ENCODE results near the gene ABCC11. TPM values are rescaled to one million over a fixed set of nuclear protein-coding genes. Genes with fewer than 3 reads are reported as not detected.

The ABCC11 gene
- polyA plus RNA-seq, 5 donors: 0.17 to 0.30 (median 0.23) TPM

GRCh38 chr16:48164907-48165715 is 82.2 kb downstream of the ABCC11 start:
- peak; percentile 46 to 50 for DNase-seq

DNA sequence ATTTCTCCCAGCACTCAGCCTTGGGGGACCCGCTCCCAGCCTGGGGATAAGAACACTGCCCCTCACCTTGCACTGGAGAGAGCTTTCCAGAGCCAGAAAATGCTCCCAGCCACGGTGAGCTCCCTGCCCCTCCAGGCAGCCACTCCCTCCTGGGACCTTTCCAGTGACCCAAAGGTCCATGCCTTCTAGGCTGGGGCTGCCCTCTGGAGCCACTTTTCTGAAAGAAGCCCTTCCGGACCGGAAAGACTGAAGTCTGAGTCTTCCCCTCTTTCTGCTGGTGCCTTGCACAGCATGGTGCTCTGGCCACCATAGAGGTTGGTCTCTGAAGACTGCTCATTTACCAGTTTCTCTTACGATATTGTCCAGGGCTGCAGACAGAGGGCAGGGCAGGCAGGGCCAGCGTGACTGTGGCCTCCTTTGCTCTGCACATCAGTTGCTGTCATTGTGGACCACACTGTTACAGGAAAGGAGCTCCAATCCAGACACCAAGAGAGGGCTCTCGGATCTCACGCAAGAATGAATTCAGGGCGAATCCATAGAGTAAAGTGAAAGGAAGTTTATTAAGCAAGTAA is 84.4 kb downstream of the ABCC11 start:
- no peak for DNase-seq

GRCh38 chr16:48161906-48162305 is 85.4 kb downstream of the ABCC11 start:
- DNase-seq: no peak

DNA sequence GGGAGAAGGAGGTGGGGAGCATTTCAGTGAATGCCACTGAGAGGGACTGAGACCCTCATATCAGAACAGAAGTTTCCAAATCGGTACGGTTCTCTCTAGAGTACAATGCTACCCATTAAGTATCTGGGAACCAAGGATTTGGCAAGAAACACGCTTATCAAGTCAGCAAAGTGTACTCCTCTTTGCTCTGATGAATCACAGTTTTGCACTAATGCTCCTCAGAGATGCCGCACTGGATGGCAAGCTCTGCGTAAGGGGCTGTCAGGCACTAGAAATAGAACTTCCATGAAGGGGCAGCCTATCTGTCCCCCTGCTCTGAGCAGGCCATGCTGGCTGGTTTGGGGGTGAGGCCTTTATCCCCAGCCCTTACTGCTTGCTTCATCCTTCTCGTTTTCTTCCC is 86.8 kb downstream of the ABCC11 start:
- DNase-seq: no peak

- DNase-seq: no peak
Observed at GRCh38 chr16:48158296-48158695, 89.0 kb downstream of the ABCC11 start.

GRCh38 chr16:48157794-48158193 is 89.5 kb downstream of the ABCC11 start:
- no peak for DNase-seq

- DNase-seq: no peak
Observed at GRCh38 chr16:48157302-48157701, 90.0 kb downstream of the ABCC11 start.

DNA sequence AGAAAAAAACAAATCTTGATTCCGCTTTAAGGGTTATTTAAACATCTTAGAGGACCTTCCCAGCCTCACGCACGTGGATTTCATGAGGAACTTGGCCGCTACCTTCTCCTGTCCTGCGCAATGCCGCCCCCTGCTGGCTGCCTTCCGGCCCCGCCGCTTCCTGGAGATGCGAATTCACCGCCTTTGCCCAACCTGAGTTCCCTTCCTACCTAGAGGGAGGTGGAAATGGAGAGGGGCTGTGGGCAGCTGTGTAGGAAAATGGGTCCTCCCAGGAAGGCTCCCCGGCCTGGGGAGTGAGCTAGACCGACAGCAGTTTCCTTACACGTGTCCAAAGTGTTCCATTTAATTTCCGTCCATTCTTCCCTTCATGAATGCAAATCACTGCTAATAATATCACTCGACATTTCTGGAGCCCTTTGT is 90.5 kb downstream of the ABCC11 start:
- DNase-seq: peak; percentile 58 to 66

DNA sequence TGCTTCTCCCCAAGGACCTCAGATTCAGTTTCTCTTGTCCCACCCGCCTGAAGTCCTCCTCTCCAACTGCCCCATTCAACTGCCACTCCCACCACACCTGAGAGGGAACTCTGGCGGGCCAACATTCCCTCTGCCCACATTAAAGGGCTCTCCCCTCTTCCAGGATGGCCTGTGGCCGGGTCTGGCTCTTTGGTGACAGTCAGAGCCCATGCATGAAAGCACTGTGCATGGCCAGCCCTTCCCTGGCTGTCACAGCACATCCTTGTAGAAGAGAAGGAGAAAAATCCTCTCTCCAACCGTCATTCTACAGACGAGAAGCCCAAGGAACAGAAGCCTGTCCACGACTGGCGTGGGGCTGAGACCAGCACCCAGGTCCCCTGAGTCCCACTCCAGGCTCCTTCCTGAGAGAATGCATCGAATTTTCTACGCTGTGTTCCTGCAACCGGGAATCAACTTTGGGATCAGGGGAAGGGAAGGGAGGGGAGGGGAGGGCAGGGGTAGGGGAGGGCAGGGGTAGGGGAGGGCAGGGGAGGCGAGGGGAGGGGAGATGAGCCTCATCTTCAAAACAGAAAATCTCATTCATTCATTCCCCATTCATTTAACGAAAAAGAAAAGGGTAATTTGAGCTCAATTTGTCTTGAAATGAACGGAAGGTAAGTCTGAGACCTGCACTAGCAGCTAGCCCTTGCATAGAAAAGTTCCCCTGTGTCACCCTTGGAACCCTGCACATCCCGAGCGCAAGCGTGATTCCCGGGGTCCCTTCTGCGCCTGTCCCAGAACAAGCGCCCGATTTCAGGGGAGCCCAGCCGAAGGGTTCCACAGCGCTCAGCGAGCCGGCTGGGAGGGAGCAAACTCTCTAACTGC is 91.2 kb downstream of the ABCC11 start, which contains the start of gene ABCC12:
ABCC12 (minus strand) TSS at position 68 of the 864 bp plus-strand sequence. CDS start 9,569 bp downstream, outside the sequence.
- no peak for DNase-seq

DNA sequence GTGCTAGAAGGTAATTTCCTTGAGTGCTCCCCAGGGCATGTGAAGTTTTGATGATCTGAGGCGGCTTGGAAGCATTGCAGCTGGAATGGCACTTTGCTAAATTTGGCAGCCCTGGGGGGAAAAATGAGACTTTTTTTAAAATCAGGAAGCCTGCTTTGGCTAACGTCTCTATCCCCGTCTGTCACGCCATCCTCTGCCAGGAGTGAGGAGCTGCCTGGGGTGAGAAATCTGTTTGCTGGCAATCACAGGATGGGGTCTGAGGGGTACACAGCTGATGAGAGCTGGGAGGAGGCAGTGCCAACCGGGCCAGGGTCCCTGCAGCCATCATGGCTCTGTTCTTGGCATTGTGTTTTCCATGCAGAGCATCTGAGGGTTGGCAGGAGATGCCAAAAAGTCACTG is 93.6 kb downstream of the ABCC11 start:
- DNase-seq: no peak

DNA sequence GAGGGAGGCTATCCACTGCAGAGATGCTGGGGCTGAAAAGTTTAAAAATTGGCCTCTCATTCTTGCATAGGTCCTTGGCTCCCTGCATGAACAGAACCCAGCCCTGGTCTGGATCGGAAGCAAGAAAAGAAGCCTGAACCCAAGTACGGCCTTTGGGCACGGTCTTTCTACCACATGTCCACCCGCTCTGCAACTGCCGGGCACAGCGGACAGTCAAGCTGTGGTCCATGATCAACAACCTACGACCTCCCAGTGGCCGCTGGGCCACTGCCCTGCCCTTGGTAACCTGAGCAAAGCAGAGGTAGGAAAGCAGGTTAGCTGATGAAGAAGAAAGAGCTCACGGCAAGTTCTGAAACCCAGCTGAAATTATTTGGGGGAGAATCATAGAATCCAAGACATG is 95.1 kb downstream of the ABCC11 start:
- DNase-seq: no peak

DNA sequence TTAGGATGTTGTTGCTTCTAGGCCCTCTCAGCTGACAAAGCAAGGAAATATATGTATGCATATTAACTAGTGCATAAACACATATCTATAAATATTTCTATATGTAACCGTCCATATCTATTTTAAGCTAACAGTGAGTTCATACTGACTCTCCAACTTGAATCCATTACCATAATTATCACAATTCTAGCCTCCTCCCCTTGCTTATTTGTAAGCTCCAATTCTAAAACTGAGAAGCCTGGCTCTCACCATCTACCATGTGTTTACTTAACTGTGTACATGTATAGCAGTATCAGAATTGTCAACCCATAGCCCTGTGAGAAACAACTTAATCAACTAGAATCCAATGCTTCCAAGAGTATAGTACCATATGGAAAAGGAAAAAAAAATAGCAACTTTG is 96.6 kb downstream of the ABCC11 start:
- DNase-seq: no peak

DNA sequence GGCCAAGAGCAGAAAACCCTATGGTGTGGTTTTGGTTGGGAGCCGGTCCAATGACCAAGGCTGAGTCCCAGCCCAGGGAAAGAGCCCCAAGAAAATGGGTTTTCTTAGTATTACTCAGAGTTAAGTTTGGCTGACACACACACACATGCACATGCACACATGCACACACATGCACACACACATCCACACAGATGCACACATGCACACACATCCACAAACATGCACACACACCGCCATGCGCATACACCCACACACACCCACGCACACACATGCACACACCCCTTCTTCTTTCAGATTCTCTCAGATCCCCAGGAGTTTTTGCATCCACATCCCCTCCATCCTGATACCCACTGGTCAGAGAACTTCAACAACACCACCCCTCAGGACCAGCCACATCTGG is 100.6 kb downstream of the ABCC11 start:
- DNase-seq: no peak

GRCh38 chr16:48146131-48146530 is 101.2 kb downstream of the ABCC11 start:
- no peak for DNase-seq

DNA sequence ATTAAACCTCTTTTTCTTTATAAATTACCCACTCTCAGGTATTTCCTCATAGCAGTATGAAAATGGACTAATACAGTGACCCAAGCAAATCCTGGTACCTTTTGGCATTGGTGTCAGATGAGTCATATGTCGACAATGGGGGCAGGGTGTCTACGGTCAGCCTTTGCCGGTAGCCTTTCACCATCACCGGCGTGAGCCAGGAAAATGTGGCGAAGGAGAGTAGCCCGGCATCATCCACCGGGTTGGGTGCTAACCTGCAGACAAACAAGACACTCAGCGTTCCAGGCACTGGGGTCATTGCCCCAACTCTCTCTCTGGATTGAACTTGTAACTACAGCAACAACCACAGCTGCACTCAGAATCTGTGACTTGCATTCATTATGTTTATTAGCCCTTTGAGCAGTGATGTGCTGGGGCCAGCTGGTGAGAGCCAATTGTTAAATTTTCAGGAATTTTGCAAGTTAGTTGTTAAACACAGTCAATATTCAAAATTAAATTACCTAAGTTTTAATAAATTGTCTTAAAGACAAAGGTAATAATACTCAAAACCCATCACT is 103.4 kb downstream of the ABCC11 start:
- DNase-seq: no peak

DNA sequence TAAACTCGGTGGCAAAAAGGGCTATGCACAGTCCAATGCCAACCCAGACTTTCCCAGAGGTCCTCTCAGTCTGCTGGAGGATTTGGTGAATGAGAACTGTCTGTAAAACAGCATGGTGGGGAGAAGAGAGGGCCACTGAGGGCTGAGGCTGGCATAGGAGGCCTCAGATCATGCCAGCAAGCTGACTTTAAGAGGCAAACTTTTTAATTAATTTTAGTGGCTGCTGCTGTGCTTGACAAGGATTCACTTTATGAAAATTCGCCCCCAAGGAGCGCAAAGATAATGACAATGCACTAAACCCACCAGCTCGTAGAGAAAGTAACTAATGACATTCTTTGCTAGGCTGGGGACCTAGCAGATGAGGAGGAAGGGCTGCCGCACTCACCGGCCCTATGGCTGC is 106.5 kb downstream of the ABCC11 start:
- DNase-seq: no peak

- DNase-seq: no peak
Observed at GRCh38 chr16:48139517-48139916, 107.8 kb downstream of the ABCC11 start.

DNA sequence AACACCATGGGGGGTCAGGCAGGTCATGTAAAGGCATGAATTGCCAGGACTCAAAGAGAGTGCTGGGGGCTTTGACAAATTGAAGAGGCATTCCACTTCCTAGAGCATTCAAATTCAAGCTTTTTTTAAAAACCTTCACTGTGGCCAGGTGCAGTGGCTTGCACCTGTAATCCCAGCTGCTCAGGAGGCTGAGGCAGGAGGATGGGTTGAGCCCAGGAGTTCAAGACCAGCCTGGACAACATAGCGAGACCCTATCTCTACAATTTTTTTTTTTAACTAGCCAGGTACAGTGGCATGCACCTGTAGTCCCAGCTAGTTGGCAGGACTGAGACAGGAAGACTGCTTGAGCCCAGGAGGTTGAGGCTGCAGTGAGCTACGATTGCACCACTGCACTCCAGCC is 108.8 kb downstream of the ABCC11 start:
- no peak for DNase-seq

DNA sequence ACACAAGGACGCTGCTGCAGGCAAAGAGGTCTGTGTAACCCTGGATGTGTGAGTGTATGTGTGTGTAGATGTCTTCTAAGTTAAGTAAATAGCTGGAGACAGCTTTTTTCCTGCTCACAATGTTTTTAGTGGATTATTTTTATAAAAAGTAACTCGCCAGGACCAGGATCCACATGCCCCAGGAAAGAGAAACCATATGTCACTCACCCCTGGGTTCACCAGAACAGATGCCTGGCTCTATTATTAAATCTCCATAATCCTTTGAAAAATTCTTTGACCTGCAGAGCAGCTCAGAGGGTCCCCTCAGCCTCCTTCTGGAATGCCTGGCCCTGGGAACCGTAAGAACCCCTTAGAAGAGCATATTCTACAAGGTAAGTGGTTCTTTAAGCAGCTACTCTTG is 109.5 kb downstream of the ABCC11 start:
- DNase-seq: no peak

DNA sequence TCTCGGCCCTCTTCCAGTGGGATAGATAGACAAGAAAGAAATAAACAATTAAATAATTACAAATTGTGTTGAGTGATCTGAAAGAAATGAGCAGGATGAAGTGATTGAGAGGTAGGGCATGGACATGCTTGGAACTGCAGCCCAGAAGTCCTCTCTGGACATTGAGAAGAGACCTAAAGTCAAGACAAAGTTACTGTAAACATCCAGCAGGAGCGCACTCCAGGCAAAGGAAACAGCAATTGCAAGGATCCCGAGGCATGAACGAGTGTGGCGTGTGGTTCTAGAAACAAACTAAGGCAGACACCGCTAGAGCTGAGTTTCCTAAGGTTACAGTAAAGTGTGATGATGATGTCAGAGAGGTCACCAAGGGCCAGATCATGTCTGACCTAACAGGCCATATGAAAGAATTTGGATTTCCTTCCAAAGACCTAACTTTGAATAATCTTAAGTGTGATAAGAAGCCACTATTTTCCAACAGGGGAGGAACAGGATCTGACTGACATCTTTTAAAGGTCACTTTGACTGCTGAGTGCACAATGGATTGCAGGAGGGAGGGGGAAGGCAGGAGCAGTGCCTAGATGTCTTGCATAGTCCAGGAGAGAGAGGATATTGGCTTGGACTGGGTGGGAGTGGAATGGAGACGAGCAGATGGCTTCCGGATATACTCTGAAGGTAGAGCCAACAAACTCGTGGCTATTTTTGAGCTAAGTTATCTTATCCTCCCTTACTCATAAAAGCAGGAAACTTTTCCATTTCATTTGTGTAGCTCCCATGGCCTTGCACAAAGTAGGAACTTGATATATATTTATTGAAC is 110.6 kb downstream of the ABCC11 start:
- DNase-seq: no peak
